IMR-90 (cell line): ENCODE measurements around the gene ESRP2. TPM values are rescaled to one million over a fixed set of nuclear protein-coding genes. Genes with fewer than 3 reads are reported as not detected.

Experiments used
- ATAC-seq: fragments of 200-7000 bp; cut with Tn5 transposase; 2 replicates; pipeline ENCODE4 v1.9.1; 2020; ENCODE audit warnings: low read depth, mild to moderate bottlenecking, moderate library complexity
- BruUV-seq: library from RNA; stranded (reverse); fragments of 400-500 nt; replicated peaks from 2 replicates; lab custom pipeline; 2021; lab: Mats Ljungman, UMichigan
- CTCF ChIA-PET: fragments of 300-600 bp; formaldehyde crosslinking; extraction: SDS; loops from one replicate; lab custom pipeline; 2021; ENCODE audit warnings: antibody characterized with exemption; lab: Yijun Ruan, JAX
- POLR2A ChIA-PET: fragments of 300-600 bp; sonication (Branson Sonifier 250); formaldehyde crosslinking; loops from one replicate; lab custom pipeline; 2022; ENCODE audit warnings: antibody characterized with exemption; ENCODE audit not compliant: unreplicated experiment; lab: Charles Lee
- DNase-seq: peaks from one replicate; pipeline ENCODE4 v3.0.0; 2013
- H2AFZ ChIP-seq: replicated peaks from 2 replicates; pipeline ENCODE3; 2013; ENCODE audit warnings: low read length, mild to moderate bottlenecking; ENCODE audit not compliant: poor library complexity
- H2AK5ac ChIP-seq: 2 replicates; pipeline ENCODE4 v1.6.1; 2013; ENCODE audit warnings: low read depth, low read length, inconsistent platforms
- H2AK9ac ChIP-seq: replicated peaks from 2 replicates; pipeline ENCODE3; 2013; ENCODE audit warnings: mild to moderate bottlenecking, low read depth, low read length, moderate library complexity; ENCODE audit not compliant: poor library complexity
- H2BK120ac ChIP-seq: 2 replicates; pipeline ENCODE4 v1.6.1; 2013; ENCODE audit warnings: low read depth, low read length, inconsistent platforms
- H2BK15ac ChIP-seq: 3 replicates; pipeline ENCODE4 v1.6.1; 2013; ENCODE audit warnings: low read depth, low read length, inconsistent platforms
- H2BK20ac ChIP-seq: 2 replicates; pipeline ENCODE4 v1.6.1; 2013; ENCODE audit warnings: low read depth, mild to moderate bottlenecking, inconsistent platforms, low read length, moderate library complexity
- H2BK5ac ChIP-seq: 2 replicates; pipeline ENCODE4 v1.6.1; 2013; ENCODE audit warnings: mild to moderate bottlenecking, low read depth, low read length, inconsistent platforms; ENCODE audit not compliant: poor library complexity, severe bottlenecking
- H3K14ac ChIP-seq: replicated peaks from 2 replicates; pipeline ENCODE4 v1.6.1; 2013; ENCODE audit warnings: low read depth, low read length, inconsistent platforms
- H3K18ac ChIP-seq: 2 replicates; pipeline ENCODE4 v1.6.1; 2013; ENCODE audit warnings: low read depth, low read length, control low read depth
- H3K23ac ChIP-seq: 2 replicates; pipeline ENCODE4 v1.6.1; 2013; ENCODE audit warnings: low read depth, low read length, inconsistent platforms
- H3K27ac ChIP-seq: 2 replicates; pipeline ENCODE4 v1.5.1; 2013; ENCODE audit warnings: mild to moderate bottlenecking, control low read depth, low read length; ENCODE audit not compliant: insufficient read depth
- H3K27me3 ChIP-seq: 2 replicates; pipeline ENCODE4 v1.6.1; 2013; ENCODE audit warnings: low read length; ENCODE audit not compliant: control insufficient read depth, insufficient read depth
- H3K36me3 ChIP-seq: 2 replicates; pipeline ENCODE4 v1.6.1; 2013; ENCODE audit warnings: low read length, mixed read lengths; ENCODE audit not compliant: control insufficient read depth, insufficient read depth
- H3K4ac ChIP-seq: 2 replicates; pipeline ENCODE4 v1.6.1; 2013; ENCODE audit warnings: low read depth, low read length, inconsistent platforms
- H3K4me1 ChIP-seq: 2 replicates; pipeline ENCODE4 v1.6.1; 2013; ENCODE audit warnings: low read length, mixed read lengths; ENCODE audit not compliant: control insufficient read depth, insufficient read depth
- H3K4me2 ChIP-seq: 2 replicates; pipeline ENCODE4 v1.6.1; 2013; ENCODE audit warnings: low read depth, mild to moderate bottlenecking, control low read depth, low read length, moderate library complexity
- H3K4me3 ChIP-seq: 2 replicates; pipeline ENCODE4 v1.5.1; 2013; ENCODE audit warnings: low read depth, mild to moderate bottlenecking, control low read depth, low read length, moderate library complexity; ENCODE audit not compliant: insufficient read depth
- H3K56ac ChIP-seq: 2 replicates; pipeline ENCODE4 v1.6.1; 2013; ENCODE audit warnings: low read length, inconsistent platforms; ENCODE audit not compliant: insufficient read depth; ENCODE audit errors: extremely low read depth
- H3K79me1 ChIP-seq, 2 experiments: 2 replicates each; pipeline ENCODE4 v1.6.1; 2013; ENCODE audit warnings: low read length in 2 of 2, inconsistent platforms in 1 of 2, low read depth in 1 of 2
- H3K9ac ChIP-seq: 2 replicates; pipeline ENCODE4 v1.6.1; 2013; ENCODE audit warnings: low read depth, low read length, control low read depth
- H3K9me1 ChIP-seq: 2 replicates; pipeline ENCODE4 v1.6.1; 2013; ENCODE audit warnings: low read length, inconsistent platforms; ENCODE audit not compliant: insufficient read depth
- H3K9me3 ChIP-seq: 2 replicates; pipeline ENCODE4 v1.6.1; 2013; ENCODE audit warnings: low read length; ENCODE audit not compliant: control insufficient read depth, insufficient read depth
- H4K20me1 ChIP-seq: 2 replicates; pipeline ENCODE4 v1.6.1; 2013; ENCODE audit warnings: low read length, inconsistent platforms; ENCODE audit not compliant: insufficient read depth
- H4K5ac ChIP-seq: 2 replicates; pipeline ENCODE4 v1.6.1; 2013; ENCODE audit warnings: mild to moderate bottlenecking, low read depth, low read length, control low read depth
- H4K8ac ChIP-seq, 2 experiments: 2 replicates each; pipeline ENCODE4 v1.6.1; 2013; ENCODE audit warnings: low read depth in 2 of 2, low read length in 2 of 2, control low read depth in 1 of 2, inconsistent platforms in 1 of 2
- H4K91ac ChIP-seq: 2 replicates; pipeline ENCODE4 v1.6.1; 2013; ENCODE audit warnings: low read depth, low read length, inconsistent platforms; ENCODE audit not compliant: insufficient read depth
- MAZ ChIP-seq: IDR thresholded peaks from 2 replicates; pipeline ENCODE4 v1.6.1; 2012; ENCODE audit warnings: low read depth, mild to moderate bottlenecking, low read length, improper control_type of control experiment, moderate library complexity, borderline replicate concordance
- NFE2L2 ChIP-seq: fragments of 150-350 bp; IDR thresholded peaks from 2 replicates; pipeline ENCODE4 v1.6.1; 2016; ENCODE audit warnings: low read depth, mild to moderate bottlenecking, low read length
- RAD21 ChIP-seq: IDR thresholded peaks from 2 replicates; pipeline ENCODE4 v1.6.1; 2012; ENCODE audit warnings: low read length, improper control_type of control experiment
- WGBS, 2 experiments: methylation state at CpG; one replicate each; pipeline versions ENCODE4 v1.1.5 to v1.1.7; 2013; ENCODE audit warnings: missing lambda C conversion rate in 2 of 2; ENCODE audit not compliant: insufficient read length in 1 of 2; ENCODE audit errors: extremely low coverage in 2 of 2; 5-methylcytosine and 5-hydroxymethylcytosine counted together
- dilution Hi-C: fragments of 300-500 bp; cut with HindIII; formaldehyde crosslinking; loops from one replicate; pipeline ENCODE4 v1.14.3; 2018; ENCODE audit warnings: low sequenced_read_pairs; ENCODE audit not compliant: unreplicated experiment
- in situ Hi-C: fragments of 300-500 bp; cut with MboI; formaldehyde crosslinking; loops from 3 replicates; pipeline ENCODE4 v1.14.3; 2019; ENCODE audit warnings: low sequenced_read_pairs, inconsistent platforms, mixed read lengths
- intact Hi-C: fragments of 100-400 bp; cut with micrococcal nuclease; formaldehyde crosslinking; loops from 2 replicates; pipeline ENCODE4 v1.10.0; 2022
- polyA plus RNA-seq, 3 experiments: library from polyadenylated mRNA; depleted of rRNA; stranded (reverse); fragments of >200 nt; gene quantifications; 2 replicates each; pipeline ENCODE4 v1.2.3, GENCODE V29; 2012; ENCODE audit warnings: low replicate concordance in 1 of 3
- total RNA-seq: library from RNA; depleted of rRNA; stranded (reverse); fragments of >200 nt; gene quantifications from 2 replicates; pipeline ENCODE4 v1.2.3, GENCODE V29; 2012
- TF ChIP-seq, protein P1 (sequence below): fragments of 150-350 bp; IDR thresholded peaks from 2 replicates; pipeline ENCODE4 v1.6.1; 2016; ENCODE audit warnings: low read depth, mild to moderate bottlenecking, low read length, moderate library complexity, borderline replicate concordance
- TF ChIP-seq, protein P2 (sequence below): fragments of 150-350 bp; IDR thresholded peaks from 2 replicates; pipeline ENCODE4 v1.6.1; 2017; ENCODE audit warnings: mild to moderate bottlenecking, antibody characterized with exemption, low read length, low read depth

The ESRP2 gene
- total and polyA plus RNA-seq, 2 of the 4 experiments (the other 2 are of a cell fraction), result 0.07 TPM; not detected in 1

DNA sequence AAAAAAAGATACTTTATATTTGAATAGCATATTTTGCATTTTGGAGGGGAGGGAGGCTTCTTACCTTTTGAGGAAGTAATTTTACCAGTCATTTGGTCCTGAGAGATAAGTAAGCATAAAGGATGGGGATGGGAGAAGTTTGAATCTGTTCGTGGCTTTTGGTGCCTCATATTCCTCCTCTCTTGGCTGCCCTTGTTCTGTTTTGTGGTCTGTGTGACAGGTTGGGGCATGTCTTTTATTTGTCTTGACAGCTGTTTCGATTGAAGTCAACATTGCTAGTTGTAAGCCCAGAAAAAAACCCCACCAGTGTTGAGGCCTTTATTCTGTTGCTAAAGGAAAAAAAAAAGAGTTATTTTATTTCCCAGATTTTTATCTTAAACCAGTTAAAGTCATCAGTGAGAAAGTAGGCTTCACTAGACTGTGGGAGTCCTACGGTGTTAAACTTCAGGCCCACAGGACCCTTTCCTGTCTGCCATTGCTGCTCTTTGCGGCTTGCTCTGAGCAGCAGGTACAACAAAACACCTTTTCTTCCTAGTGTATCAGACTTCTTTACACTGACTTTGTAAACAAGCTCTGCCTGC lies 39.8 kb upstream of the ESRP2 start (continued):
- TF ChIP-seq, protein P1, sequence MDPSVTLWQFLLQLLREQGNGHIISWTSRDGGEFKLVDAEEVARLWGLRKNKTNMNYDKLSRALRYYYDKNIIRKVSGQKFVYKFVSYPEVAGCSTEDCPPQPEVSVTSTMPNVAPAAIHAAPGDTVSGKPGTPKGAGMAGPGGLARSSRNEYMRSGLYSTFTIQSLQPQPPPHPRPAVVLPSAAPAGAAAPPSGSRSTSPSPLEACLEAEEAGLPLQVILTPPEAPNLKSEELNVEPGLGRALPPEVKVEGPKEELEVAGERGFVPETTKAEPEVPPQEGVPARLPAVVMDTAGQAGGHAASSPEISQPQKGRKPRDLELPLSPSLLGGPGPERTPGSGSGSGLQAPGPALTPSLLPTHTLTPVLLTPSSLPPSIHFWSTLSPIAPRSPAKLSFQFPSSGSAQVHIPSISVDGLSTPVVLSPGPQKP, result no peak
- TF ChIP-seq, protein P2, sequence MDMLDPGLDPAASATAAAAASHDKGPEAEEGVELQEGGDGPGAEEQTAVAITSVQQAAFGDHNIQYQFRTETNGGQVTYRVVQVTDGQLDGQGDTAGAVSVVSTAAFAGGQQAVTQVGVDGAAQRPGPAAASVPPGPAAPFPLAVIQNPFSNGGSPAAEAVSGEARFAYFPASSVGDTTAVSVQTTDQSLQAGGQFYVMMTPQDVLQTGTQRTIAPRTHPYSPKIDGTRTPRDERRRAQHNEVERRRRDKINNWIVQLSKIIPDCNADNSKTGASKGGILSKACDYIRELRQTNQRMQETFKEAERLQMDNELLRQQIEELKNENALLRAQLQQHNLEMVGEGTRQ, result no peak

DNA sequence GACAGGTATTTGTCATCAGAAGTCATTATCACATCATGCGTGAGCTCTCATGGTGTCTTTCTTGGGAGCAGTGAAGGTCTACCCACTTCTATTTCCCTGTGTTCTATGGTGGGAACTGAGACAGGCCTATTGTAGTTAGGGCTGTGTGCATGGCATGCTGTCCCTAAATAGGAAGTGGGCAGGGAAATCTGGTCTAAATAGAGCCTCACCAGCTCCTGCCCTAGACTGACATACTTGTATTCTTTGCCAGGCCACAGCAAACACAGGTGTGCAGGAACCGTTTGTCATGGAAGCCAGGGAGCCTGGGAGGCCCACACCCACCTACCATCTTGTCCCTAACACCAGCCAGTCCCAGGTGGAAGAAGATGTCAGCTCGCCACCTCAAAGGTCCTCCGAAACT lies 38.5 kb upstream of the ESRP2 start:
- H3K18ac ChIP-seq, result no peak overlapping the region
- no peak overlapping the region for H3K4me2 ChIP-seq
- peaks cover 32% of the 10 kb centered on the region for H3K36me3 ChIP-seq
- TF ChIP-seq RAD21 (no peak), MAZ (no peak), NFE2L2 (no peak)
- TF ChIP-seq, protein P1, result no peak
- no peaks in the 10 kb centered on the region for H3K27me3 ChIP-seq
- peaks cover 24 to 72% of the 10 kb centered on the region in 2 experiments; a peak in 3 of 4 replicates for H3K79me1 ChIP-seq
- no peak overlapping the region for H4K91ac ChIP-seq
- BruUV-seq, result no TSS peak
- no peak overlapping the region for H2AK5ac ChIP-seq
- DNase-seq, result no peak
- H3K9ac ChIP-seq, result no peak overlapping the region
- intact Hi-C loops, result no loop called here
- no peak overlapping the region for H3K4ac ChIP-seq
- dilution Hi-C loops, result no loop called here
- no peak overlapping the region for H2AFZ ChIP-seq
- no peak overlapping the region for H3K4me3 ChIP-seq
- peaks cover 61% of the 10 kb centered on the region for H4K20me1 ChIP-seq
- ChIA-PET CTCF (interaction anchor here (1.2 kb wide), 1 partner anchor 9 kb away, joined by 3 read pairs; no protein-coding TSS in a partner anchor), POLR2A (no interaction called here)
- H2BK5ac ChIP-seq, result no peak overlapping the region
- in situ Hi-C loops, result no loop called here
- H3K56ac ChIP-seq, result no peak overlapping the region
- H2BK15ac ChIP-seq, result no peak overlapping the region
- WGBS, 2 experiments, result no CpG with 5 or more reads among the region's 4 CpGs
- no peak overlapping the region for H2AK9ac ChIP-seq
- peaks cover 2% of the 10 kb centered on the region; the same call in 1 of the 2 replicates for H3K4me1 ChIP-seq
- no peak overlapping the region for H3K23ac ChIP-seq
- peaks cover 15% of the 10 kb centered on the region; the same call in 1 of the 2 replicates for H3K9me1 ChIP-seq
- no peak overlapping the region for H2BK20ac ChIP-seq
- H4K8ac ChIP-seq, result no peak overlapping the region
- no peak for ATAC-seq
- no peak overlapping the region for H4K5ac ChIP-seq
- H2BK120ac ChIP-seq, result no peak overlapping the region
- H3K14ac ChIP-seq, result no peak overlapping the region
- no peak overlapping the region for H3K27ac ChIP-seq
- no peaks in the 10 kb centered on the region for H3K9me3 ChIP-seq
